Mesendoderm (in vitro differentiated cells): ENCODE measurements around the gene TYROBP.
A peak's percentile ranks its signal among the peaks of the same experiment; 100 is the strongest.
"Not testable (repeated sequence)": the region's sequence is repeated elsewhere in the genome, so short reads cannot be mapped to it uniquely, and the experiment has no call there.

Source experiments
- DNase-seq: peaks from one replicate; pipeline ENCODE4 v3.0.0; 2013
- H2AK5ac ChIP-seq: 2 replicates; pipeline ENCODE4 v1.6.1; 2013; ENCODE audit warnings: low read length, inconsistent platforms
- H2BK120ac ChIP-seq: 2 replicates; pipeline ENCODE4 v1.6.1; 2013; ENCODE audit warnings: low read depth, mild to moderate bottlenecking, low read length, moderate library complexity, mixed read lengths
- H2BK15ac ChIP-seq: replicated peaks from 2 replicates; pipeline ENCODE4 v1.6.1; 2013; ENCODE audit warnings: low read depth, mild to moderate bottlenecking, moderate library complexity
- H2BK5ac ChIP-seq: 2 replicates; pipeline ENCODE4 v1.6.1; 2013; ENCODE audit warnings: low read length, inconsistent platforms
- H3K18ac ChIP-seq: 2 replicates; pipeline ENCODE4 v1.6.1; 2013; ENCODE audit warnings: mild to moderate bottlenecking, low read length, mixed read lengths
- H3K23ac ChIP-seq: one replicate; pipeline ENCODE4 v1.6.1; 2013; ENCODE audit warnings: low read length
- H3K27ac ChIP-seq: 2 replicates; pipeline ENCODE4 v1.5.1; 2013; ENCODE audit warnings: low read depth, mild to moderate bottlenecking, inconsistent platforms, low read length, moderate library complexity
- H3K27me3 ChIP-seq: 2 replicates; pipeline ENCODE4 v1.6.1; 2013; ENCODE audit warnings: low read length, control low read depth, mild to moderate bottlenecking, inconsistent platforms; ENCODE audit not compliant: insufficient read depth, poor library complexity
- H3K36me3 ChIP-seq: 2 replicates; pipeline ENCODE4 v1.6.1; 2013; ENCODE audit warnings: low read length, inconsistent platforms; ENCODE audit not compliant: control insufficient read depth, insufficient read depth
- H3K4ac ChIP-seq: one replicate; pipeline ENCODE4 v1.6.1; 2013; ENCODE audit warnings: low read depth, mild to moderate bottlenecking, low read length, moderate library complexity
- H3K4me1 ChIP-seq: 2 replicates; pipeline ENCODE4 v1.6.1; 2013; ENCODE audit warnings: low read depth, low read length, inconsistent platforms; ENCODE audit not compliant: control insufficient read depth
- H3K4me2 ChIP-seq: 2 replicates; pipeline ENCODE4 v1.6.1; 2013; ENCODE audit warnings: low read length
- H3K4me3 ChIP-seq: 2 replicates; pipeline ENCODE4 v1.5.1; 2013; ENCODE audit warnings: mild to moderate bottlenecking, low read length
- H3K56ac ChIP-seq: one replicate; pipeline ENCODE4 v1.6.1; 2013; ENCODE audit warnings: low read length
- H3K79me1 ChIP-seq: 2 replicates; pipeline ENCODE4 v1.6.1; 2013; ENCODE audit warnings: low read length, inconsistent platforms
- H3K79me2 ChIP-seq: 2 replicates; pipeline ENCODE4 v1.6.1; 2013; ENCODE audit warnings: mild to moderate bottlenecking, low read length; ENCODE audit not compliant: control insufficient read depth, insufficient read depth
- H3K9ac ChIP-seq: 2 replicates; pipeline ENCODE4 v1.6.1; 2013; ENCODE audit warnings: low read length, inconsistent platforms
- H4K5ac ChIP-seq: one replicate; pipeline ENCODE4 v1.6.1; 2013; ENCODE audit warnings: low read length
- H4K8ac ChIP-seq: one replicate; pipeline ENCODE4 v1.6.1; 2013; ENCODE audit warnings: low read depth, mild to moderate bottlenecking, control low read depth, low read length, moderate library complexity
- WGBS: extraction: QIAGEN DNeasy Blood & Tissue Kit; methylation state at CpG from one replicate; pipeline ENCODE4 v1.1.7; 2013; ENCODE audit warnings: low lambda C conversion rate, missing lambda C conversion rate; ENCODE audit not compliant: insufficient coverage; ENCODE audit errors: extremely low coverage; 5-methylcytosine and 5-hydroxymethylcytosine counted together

The TYROBP gene

DNA sequence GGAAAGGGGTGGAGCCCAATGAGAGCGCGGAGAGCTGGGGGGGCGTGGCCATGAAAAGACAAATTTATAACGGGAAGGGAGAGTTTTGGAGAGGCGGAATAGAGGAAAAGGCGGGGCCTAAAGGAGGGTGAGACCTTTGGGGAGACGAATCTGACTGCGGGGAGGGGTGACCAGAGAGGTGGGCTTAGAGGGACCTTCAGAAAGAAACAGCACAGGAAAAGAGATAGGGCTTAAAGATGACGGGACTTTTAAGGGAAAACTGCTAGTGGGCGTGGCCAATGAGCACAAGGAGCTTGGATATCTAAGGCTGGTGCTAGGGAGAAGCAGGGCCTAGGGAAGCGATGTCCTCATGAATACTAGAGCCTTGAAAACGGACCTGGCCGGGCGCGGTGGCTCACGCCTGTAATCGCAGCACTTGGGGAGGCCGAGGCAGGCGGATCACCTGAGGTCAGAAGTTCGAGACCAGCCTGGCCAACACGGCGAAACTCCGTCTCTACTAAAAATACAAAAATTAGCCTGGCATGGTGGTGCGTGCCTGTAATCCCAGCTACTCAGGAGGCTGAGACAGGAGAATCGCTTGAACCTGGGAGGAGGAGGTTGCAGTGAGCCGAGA is 37.9 kb downstream of the TYROBP start:
- H3K18ac ChIP-seq, H3K27me3 ChIP-seq, H3K79me2 ChIP-seq, H4K8ac ChIP-seq, H2BK120ac ChIP-seq, H3K4ac ChIP-seq, DNase-seq, H2BK5ac ChIP-seq, H2AK5ac ChIP-seq, H3K27ac ChIP-seq, H3K4me3 ChIP-seq, H3K56ac ChIP-seq, H3K23ac ChIP-seq, H3K36me3 ChIP-seq, H4K5ac ChIP-seq, H3K4me1 ChIP-seq, H2BK15ac ChIP-seq, H3K9ac ChIP-seq, H3K79me1 ChIP-seq: not testable (repeated sequence)
- peak overlapping the region; percentile 16 for H3K4me2 ChIP-seq
- WGBS = no CpG with 5 or more reads among the region's 26 CpGs

GRCh38 chr19:35869327-35870123 is 38.6 kb downstream of the TYROBP start:
- DNase-seq = peak; percentile 96

GRCh38 chr19:35868823-35869326 is 39.2 kb downstream of the TYROBP start:
- no peaks in the 10 kb centered on the region for H3K79me1 ChIP-seq
- no peak overlapping the region for H3K4ac ChIP-seq
- H3K56ac ChIP-seq = peak overlapping the region; percentile 42
- no peak overlapping the region for H4K5ac ChIP-seq
- H3K4me3 ChIP-seq = no peak overlapping the region
- no peak overlapping the region for H2AK5ac ChIP-seq
- whole genome bisulfite sequencing = no CpG with 5 or more reads among the region's 15 CpGs
- no peaks in the 10 kb centered on the region for H3K27me3 ChIP-seq
- H2BK15ac ChIP-seq = no peak overlapping the region
- no peak overlapping the region for H2BK120ac ChIP-seq
- H3K27ac ChIP-seq = no peak overlapping the region
- no peak overlapping the region for H2BK5ac ChIP-seq
- H4K8ac ChIP-seq = no peak overlapping the region
- H3K18ac ChIP-seq = peak overlapping the region; percentile 7
- peaks cover 4% of the 10 kb centered on the region for H3K4me1 ChIP-seq
- no peak for DNase-seq
- peak overlapping the region; percentile 54 for H3K9ac ChIP-seq
- no peak overlapping the region for H3K23ac ChIP-seq
- no peaks in the 10 kb centered on the region for H3K36me3 ChIP-seq
- no peaks in the 10 kb centered on the region for H3K79me2 ChIP-seq
- peak overlapping the region; percentile 72 for H3K4me2 ChIP-seq

More at GRCh38 chr19:35869327-35870123, 38.6 kb downstream of the TYROBP start:
- H3K9ac ChIP-seq = peak overlapping the region; percentile 39
- H3K56ac ChIP-seq = peak overlapping the region; percentile 26
- H3K4me1 ChIP-seq = peaks cover 4% of the 10 kb centered on the region
- no peaks in the 10 kb centered on the region for H3K79me2 ChIP-seq
- H3K4me3 ChIP-seq = no peak overlapping the region
- no peak overlapping the region for H2BK15ac ChIP-seq
- H3K4ac ChIP-seq = no peak overlapping the region
- no peak overlapping the region for H4K5ac ChIP-seq
- H3K23ac ChIP-seq = no peak overlapping the region
- peak overlapping the region; percentile 72 for H3K4me2 ChIP-seq
- H3K27ac ChIP-seq = no peak overlapping the region
- H2AK5ac ChIP-seq = no peak overlapping the region
- no CpG with 5 or more reads among the region's 51 CpGs for WGBS
- no peaks in the 10 kb centered on the region for H3K36me3 ChIP-seq
- H3K27me3 ChIP-seq = no peaks in the 10 kb centered on the region
- no peak overlapping the region for H2BK5ac ChIP-seq
- no peaks in the 10 kb centered on the region for H3K79me1 ChIP-seq
- no peak overlapping the region for H4K8ac ChIP-seq
- no peak overlapping the region for H3K18ac ChIP-seq
- no peak overlapping the region for H2BK120ac ChIP-seq

DNA sequence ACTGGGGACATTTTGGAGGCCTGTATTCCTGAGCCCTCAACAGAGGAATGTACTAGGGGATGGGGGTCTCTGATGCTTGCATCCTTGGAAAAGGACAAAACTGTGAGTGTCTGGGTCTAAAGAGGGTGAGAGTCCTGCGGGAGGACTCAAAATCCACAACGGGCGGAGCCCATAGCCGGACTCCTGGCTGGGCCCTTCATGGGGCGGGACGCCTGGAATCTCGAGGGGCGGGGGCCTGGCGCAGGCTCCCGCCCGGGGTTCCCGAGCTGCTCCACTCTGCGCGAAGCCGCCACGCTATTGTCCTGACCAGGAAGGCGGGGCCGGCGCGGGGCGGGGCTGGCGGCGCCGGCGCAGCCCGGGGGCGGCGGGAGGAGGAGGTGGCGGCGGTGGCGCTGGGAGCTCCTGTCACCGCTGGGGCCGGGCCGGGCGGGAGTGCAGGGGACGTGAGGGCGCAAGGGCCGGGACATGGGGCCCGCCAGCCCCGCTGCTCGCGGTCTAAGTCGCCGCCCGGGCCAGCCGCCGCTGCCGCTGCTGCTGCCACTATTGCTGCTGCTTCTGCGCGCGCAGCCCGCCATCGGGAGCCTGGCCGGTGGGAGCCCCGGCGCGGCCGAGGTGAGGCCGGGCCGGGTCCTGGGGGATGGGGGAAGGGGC is 39.8 kb downstream of the TYROBP start, which contains the start of gene APLP1:
Gene APLP1, plus strand, starts transcription at position 403 of the 651 bp plus-strand sequence. Its CDS starts 63 bp downstream, at position 466.
- Histone ChIP-seq H2AK5ac (no peak within 1 kb of the TSS), H3K56ac (peak within 1 kb of the TSS; percentile 54), H3K4ac (no peak within 1 kb of the TSS), H3K9ac (peak within 1 kb of the TSS; percentile 64), H3K36me3 (no peaks in the 10 kb centered on the region), H2BK15ac (no peak within 1 kb of the TSS), H2BK120ac (no peak within 1 kb of the TSS), H3K27ac (no peak within 1 kb of the TSS), H3K4me3 (no peak within 1 kb of the TSS), H4K8ac (no peak within 1 kb of the TSS), H3K18ac (peak within 1 kb of the TSS; percentile 7), H3K23ac (no peak within 1 kb of the TSS), H3K4me1 (peaks cover 4% of the 10 kb centered on the region), H3K4me2 (peak within 1 kb of the TSS; percentile 72), H2BK5ac (no peak within 1 kb of the TSS), H3K27me3 (no peaks in the 10 kb centered on the region), H3K79me2 (no peaks in the 10 kb centered on the region), H3K79me1 (no peaks in the 10 kb centered on the region), H4K5ac (peak within 1 kb of the TSS; percentile 33)
- no CpG with 5 or more reads among the region's 60 CpGs for WGBS
- peak; percentile 50 for DNase-seq

GRCh38 chr19:35863018-35863417 is 45.1 kb downstream of the TYROBP start:
- no peak for DNase-seq
- Histone ChIP-seq H2BK15ac (no peak overlapping the region), H3K27me3 (peaks cover 2% of the 10 kb centered on the region), H3K79me2 (no peaks in the 10 kb centered on the region), H3K36me3 (no peaks in the 10 kb centered on the region), H3K4ac (no peak overlapping the region), H3K4me1 (peaks cover 4% of the 10 kb centered on the region), H3K79me1 (no peaks in the 10 kb centered on the region), H3K9ac (no peak overlapping the region), H2BK5ac (no peak overlapping the region), H4K8ac (no peak overlapping the region), H3K18ac (no peak overlapping the region), H3K27ac (no peak overlapping the region), H3K4me2 (no peak overlapping the region), H3K4me3 (no peak overlapping the region), H4K5ac (no peak overlapping the region), H2AK5ac (no peak overlapping the region), H3K23ac (no peak overlapping the region), H2BK120ac (no peak overlapping the region), H3K56ac (no peak overlapping the region)
- no CpG with 5 or more reads among the region's 5 CpGs for WGBS
